Measurements from ENCODE around the gene C20orf173.
"Not testable (repeated sequence)": the region's sequence is repeated elsewhere in the genome, so short reads cannot be mapped to it uniquely, and the experiment has no call there.

Gene C20orf173, protein sequence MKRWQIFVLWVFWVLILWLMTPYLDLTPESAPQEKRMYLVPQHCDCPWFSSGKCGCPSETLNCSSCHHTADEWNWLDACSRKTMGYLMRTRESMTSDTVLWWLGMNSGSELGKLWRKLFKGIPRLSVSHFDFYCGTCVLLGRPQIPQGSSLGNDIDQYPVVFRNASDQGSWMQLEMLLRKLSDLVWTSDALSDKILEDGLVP

DNA sequence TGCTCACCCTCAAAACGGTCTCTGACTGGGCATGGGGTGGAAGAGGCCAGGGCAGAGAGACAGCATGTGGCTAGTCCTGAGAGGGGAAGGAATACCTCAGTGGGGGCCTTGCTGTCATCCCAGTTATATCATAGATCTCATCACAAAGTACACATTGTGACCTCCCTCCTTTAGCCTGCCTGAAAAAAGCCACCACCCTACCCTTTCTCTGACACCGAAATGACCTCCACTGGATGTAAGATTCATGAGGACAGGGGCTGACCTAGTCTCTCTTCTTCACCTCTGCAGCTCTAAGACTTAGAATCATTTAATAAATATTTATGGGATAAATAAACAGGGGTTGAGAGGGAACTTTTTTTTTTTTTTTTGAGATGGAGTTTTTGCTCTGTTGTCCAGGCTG is at the start of gene C20orf173:
C20orf173 (minus strand) TSS at position 101 of the 400 bp plus-strand sequence. CDS start 279 bp downstream, outside the sequence.
- DNase-seq (ENCODE audit: low spot score) (no peak), FAIRE-seq (no peak)

DNA sequence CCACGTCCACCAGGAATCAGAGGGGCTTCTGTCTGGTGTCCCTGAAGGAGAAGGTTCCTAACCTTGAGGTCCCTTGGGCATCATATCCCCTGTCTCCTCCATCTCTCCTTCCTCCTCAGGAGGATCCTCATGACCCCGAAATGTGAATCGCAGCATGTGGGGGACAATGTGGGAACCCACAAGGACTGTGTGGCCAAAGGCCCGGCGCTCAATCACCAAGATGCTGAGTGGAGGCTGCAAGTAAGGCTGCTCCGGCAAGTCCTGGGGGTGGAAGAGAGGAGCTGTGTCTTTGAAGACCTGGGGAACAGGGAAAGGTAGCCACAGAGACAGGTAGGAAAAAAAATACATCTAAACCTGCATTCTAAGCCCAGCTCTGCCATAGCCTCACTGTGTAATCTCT is 49.7 kb upstream of the C20orf173 start:
- no peak for FAIRE-seq
- DNase-seq (ENCODE audit: low spot score) = no peak

DNA sequence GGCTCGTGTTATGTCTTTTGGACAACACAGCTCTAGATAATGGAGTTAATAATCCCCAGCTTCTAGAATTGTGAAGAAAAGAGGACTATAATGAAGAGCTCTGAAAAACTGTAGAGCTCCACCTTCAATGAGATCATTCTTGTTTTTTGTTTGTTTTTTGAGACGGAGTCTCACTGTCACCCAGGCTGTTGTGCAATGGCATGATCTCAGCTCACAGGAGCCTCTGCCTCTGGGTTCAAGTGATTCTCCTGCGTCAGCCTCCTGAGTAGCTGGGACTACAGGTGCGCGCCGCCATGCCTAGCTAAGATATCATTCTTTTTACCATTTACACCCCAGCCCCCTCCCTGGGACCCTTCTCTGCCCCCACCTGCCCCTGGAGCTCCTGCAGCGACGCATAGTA is 49.0 kb upstream of the C20orf173 start:
- DNase-seq (ENCODE audit: low spot score) (no peak), FAIRE-seq (no peak)

DNA sequence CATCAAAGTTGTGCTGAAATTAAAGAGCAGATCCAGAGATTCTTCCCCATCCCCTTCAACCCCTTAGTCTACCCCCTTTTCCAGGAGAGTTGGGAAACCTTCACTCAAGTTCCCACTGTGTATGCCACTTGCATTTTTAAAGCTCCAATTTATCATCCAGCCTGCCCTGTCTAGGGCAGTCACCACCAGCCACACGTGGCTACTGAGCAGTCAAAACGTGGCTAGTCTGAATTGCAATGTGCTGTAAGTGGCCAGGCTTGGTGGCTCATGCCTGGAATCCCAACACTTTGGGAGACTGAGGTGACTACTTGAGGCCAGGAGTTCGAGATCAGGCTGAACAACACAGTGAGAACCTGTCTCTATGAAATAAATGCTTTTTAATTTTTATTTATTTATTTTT is 47.4 kb upstream of the C20orf173 start:
- FAIRE-seq = no peak
- no peak for DNase-seq (ENCODE audit: low spot score)

DNA sequence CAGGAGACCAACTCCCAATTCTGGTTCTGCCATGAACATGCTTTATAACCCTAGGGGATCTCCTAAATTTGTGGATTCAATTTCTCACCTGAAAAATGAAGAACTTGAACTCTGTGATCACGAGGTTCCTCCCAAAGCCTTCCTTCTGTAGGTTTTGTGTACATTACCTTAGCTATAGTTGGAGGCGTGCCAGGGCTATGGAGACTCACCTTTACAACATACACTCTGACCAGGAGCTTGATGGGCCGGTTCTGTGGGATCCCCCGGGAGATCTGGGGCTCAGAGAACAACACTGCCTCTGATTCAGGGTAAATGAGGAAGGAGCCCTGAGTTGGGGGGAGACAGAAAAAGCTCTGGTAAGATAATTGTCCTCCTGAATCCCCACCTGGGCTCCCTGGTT is 46.5 kb upstream of the C20orf173 start:
- DNase-seq (ENCODE audit: low spot score) = no peak

DNA sequence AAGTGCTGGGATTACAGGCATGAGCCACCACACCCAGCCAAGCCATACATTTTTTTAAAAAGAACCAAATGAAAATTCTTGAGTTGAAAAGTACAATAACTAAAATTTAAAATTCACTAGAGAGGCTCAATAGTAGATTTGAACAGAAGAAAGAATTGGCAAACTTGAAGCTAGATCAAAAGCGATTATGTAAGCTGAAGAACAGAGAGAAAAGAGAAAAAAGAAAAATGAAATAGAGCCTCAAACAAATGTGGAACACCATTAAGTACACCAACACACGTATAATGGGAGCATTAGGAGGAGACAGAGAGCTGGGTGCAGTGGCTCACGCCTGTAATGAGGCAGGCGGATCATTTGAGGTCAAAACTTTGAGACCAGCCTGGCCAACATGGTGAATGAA is 43.4 kb upstream of the C20orf173 start:
- DNase-seq (ENCODE audit: low spot score) (no peak), FAIRE-seq (no peak)

More for the DNA sequence above, 46.5 kb upstream of the C20orf173 start:
- no peak for FAIRE-seq

DNA sequence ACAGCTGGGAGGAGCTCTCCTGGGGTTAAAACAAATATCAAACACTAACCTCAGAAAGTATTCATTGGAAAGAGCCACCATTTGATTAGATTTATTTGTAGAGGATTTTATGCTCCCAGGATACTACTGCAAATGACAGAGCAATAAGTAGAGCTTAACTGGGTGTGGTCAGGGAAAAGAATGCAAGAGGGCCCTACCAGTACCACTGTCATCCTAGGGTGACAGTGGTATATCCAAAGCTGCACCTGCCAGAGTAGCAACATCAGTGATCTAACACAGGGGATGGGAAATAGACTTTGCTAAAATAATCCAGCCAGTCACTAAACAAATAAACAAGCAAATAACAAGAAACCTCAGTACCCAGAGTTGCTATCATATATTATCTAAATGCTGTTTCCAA is 42.1 kb upstream of the C20orf173 start:
- FAIRE-seq (no peak), DNase-seq (ENCODE audit: low spot score) (no peak)

DNA sequence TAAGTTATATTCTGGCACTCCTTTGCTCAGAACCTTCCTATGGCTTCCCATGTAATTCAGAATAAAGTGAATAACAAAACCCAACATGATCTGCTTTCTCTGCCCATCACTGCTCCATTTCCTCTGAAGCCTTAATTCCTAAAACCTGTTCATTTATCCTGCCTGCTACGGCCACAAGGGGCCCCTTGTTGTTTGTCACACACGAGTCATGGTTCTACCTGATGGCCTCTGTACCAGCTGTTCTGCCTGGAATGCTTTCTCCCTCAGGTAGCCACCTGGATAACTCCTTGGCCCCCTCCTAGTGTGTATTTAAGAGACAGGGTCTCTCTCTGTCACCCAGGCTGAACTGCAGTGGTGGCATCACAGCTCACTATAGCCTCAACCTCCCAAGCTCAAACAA is 39.2 kb upstream of the C20orf173 start:
- FAIRE-seq = no peak
- DNase-seq (ENCODE audit: low spot score) = peak; percentile 29

DNA sequence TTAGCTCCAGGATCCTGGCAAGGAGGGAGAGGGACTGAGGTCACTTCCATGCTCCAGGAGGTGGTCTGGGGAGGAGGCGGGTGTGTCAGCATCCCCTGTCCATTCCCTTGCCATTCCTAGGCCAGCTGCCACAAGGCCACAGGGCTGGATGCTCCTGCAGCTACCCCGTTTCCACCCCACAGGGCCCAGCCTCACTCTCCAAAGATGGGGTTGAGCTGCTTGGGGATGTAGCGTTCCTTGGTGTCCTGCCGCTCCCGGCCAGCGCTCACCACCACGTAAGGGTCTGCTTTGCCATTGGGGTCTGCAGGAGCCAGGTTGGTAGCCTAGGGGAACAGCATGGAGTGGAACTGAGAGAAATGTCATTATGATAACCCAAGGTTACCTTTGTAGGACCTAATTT is 35.5 kb upstream of the C20orf173 start:
- DNase-seq (ENCODE audit: low spot score) (no peak), FAIRE-seq (no peak)

DNA sequence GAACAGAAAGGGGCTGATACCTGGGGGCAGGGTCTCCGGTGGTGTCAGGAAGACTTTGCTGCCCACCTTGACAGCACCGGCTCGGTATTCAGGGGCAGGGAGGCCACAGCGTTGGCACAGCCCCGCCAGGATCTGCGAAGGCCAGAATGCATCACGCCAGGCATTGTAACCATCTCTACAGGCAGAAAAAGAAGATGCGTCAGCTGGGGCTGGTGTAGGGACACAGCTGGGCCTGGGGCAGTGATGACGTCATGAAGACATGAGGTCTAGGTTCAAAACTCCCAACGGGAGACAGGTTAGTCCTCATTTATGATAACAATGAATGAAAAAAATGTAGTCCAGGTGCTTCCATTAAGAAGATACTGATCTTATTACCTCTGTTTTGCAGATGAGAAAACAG is 34.4 kb upstream of the C20orf173 start:
- DNase-seq (ENCODE audit: low spot score) (no peak), FAIRE-seq (no peak)

DNA sequence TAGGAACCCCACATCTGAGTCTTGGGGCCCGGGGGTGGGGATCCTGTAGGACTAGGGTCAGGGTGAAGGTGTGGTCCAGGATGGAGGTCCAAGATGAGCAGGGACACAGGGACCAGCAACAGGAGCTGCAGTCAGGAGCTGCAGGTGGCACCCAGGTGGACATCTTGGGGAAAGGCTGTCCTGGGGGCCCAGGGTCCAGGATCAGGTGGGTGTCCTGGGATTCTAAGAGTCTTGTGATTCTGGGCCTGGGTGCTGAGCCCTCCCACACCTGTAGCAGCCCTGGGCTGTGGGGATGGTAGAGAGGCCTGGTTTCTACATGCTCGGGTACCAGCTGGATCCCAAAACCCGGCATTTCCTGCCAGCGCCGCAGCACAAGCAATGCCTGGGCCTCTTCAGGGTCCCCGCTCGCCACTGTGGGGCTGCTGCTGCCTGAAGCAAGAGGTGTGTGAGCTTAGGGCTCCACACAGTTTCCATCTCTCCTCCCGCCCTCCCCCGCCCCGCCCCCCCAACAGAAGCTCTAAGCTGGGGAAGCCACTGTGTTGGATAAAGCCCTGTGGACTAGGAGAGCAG is 33.2 kb upstream of the C20orf173 start:
- DNase-seq (ENCODE audit: low spot score) (no peak), FAIRE-seq (no peak)

DNA sequence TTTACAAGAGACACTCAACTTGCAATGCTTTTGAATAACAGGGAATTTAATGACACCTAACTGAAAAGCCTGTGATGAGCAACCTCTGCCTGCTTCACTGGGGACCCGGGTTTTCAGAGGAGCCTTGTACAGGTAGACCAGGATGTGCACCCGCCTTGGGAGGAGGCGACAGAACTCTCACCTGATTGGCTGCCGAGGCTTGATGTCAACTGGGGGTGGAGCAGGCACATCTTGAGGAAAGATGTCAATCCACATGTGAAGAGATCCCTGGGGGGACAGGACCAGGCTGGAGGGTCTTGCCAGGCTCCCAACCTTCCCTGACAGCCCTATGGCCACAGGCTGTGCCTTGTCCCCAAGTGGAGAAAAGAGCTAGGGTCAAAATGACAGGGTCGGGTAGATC is 32.2 kb upstream of the C20orf173 start:
- FAIRE-seq (no peak), DNase-seq (ENCODE audit: low spot score) (no peak)

DNA sequence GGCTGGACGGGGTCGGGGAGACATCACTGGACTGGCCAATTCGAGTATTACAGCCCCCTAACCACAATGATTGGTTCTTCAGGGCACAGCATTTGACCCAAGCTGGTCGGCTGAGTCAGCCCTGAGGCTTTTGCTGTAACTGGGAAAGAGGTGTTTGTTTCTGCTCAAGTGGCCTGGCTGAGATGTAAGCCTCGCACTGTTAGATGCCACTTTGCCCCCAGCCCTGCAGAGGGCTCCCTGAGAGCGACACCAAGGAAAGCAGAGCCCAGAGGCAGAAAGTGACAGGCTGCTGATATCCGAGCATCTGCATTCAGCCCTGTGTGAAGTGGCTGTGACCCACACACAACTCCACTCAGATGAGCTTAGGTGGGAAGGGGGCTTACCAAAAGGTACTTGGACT is 31.8 kb upstream of the C20orf173 start:
- DNase-seq (ENCODE audit: low spot score) = peak; percentile 44
- no peak for FAIRE-seq

DNA sequence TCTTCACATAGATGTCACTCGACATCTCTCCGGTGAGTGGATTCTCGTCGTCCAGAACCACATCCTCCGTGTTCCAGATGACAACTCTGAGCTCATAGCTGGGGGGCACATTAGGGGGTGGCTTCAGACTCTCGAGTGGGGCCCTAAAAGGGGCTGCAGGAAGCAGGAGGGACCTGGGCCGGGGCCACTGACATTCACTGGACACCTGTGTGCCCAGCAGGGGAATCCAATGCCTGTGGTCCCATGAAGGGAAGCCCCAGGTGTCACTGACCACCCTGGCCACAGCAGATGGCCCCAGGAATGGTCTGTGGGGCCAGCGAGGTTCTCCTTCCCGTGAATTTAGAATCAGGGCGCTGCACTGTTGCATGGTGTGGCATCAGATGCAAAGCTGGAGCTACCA is 31.1 kb upstream of the C20orf173 start:
- DNase-seq (ENCODE audit: low spot score) (no peak), FAIRE-seq (no peak)

DNA sequence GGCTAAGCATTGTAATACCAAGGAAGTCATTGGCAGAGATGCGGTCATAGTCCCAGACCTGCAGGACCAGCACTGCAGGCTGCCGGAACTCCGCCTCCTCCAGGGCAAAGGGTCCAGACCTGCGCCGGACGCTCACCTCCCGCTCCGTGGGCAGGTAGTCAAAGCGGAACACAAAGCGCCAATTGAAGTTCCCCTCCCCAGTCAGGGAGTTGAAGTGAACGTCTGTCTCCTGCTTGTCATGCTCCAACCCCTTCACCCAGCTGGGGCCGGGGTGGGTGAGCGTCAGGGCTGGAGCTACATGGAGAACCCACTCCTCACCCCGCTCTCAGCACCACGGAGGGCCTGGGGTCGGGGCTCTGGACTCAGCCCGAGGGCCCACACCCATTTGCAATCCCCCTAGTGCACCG is 30.7 kb upstream of the C20orf173 start:
- DNase-seq (ENCODE audit: low spot score) (no peak), FAIRE-seq (no peak)

DNA sequence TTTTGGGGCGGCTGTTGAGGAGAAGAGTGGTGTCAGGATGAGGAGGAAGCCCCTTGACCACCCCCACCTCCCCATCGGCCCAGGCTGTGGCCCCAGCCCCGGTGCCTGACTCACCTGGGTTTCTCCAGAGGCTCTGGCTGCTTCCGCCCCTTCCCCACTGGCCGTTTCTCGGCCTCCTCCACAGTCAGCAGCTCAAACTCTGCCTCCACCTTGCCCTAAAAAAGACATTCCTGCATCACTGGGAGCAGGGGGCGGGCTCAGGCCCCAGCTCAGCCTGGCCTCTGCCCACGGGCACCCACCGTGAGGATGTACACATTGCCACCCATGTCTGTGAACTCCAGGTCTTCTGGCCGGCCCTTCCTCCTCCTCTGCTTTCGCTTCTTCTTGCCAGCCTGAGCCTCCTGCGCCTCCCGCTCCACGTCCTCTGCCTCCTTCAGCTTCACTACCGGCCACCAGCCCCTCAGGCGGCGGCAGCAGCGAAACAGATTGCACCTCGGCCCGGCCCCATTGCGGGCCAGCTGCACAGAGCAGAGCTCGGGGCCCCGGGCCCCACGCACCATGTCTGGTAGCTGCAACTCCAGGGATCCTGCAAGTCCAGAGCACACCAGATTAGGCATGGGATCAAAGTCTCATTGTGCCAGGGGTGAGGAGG is 29.7 kb upstream of the C20orf173 start:
- FAIRE-seq (no peak), DNase-seq (ENCODE audit: low spot score) (no peak)

DNA sequence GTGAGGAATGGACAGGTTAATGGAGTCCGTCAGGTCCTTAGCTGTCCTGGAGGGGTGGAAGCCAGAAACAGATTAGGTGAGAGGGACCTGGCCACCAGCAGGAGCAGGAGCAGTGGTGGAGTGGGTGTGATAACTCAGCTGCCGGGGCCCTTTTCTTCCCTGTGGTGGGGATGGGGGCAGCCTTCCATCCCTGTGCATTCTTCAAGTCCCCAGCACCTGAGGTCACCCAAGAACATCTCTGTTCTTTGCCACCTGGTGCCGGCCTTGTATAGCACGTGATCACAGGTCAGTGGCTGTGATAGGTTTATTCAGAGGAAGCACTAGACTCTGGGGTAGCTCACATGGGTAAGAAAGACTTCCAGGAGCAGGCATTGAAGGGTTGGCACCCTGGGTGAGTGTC is 29.0 kb upstream of the C20orf173 start:
- no peak for DNase-seq (ENCODE audit: low spot score)
- no peak for FAIRE-seq

DNA sequence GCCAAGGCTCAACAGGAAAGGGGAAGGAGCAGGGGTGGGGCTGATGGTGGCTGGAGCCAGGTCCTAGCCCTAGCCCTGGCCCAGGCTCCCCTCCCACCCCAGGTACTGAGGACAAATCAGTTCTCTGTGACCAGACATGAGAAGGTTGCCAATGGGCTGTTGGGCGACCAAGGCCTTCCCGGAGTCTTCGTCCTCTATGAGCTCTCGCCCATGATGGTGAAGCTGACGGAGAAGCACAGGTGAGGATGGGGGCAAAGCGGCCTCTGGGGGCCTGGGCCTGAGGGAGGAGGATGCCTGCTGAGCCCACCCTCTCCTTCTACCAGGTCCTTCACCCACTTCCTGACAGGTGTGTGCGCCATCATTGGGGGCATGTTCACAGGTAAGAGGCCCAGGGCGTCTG is 27.4 kb upstream of the C20orf173 start:
- FAIRE-seq = no peak

DNA sequence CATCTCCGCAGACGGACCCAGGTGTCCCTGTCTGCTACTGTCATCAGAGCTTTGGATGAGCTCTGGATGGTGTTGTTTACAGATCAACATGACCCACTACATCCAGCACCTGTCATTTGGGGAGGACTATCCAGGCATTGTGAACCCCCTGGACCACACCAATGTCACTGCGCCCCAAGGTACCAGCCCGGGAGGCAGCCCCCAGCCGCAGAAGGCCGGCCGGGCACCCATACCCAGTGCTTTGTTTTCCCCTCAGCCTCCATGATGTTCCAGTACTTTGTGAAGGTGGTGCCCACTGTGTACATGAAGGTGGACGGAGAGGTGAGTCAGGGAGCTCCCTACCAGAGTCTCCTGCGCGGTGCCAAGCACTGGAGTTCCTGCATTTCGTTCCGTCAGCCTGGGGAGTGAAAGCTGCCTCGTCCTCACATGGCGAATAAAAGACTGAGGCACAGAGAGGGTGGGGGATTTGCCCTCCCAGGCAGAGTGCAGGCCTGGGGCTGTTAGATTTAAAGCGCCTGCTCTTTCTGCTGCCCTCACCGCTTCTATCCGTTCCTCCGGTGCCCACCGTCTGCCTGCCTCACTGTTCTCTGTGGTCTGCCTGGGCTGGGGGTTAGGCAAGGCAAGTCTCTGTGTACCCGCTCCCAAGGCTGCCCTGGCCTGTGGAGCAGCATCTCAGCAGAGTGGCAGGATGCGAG is 26.6 kb upstream of the C20orf173 start:
- FAIRE-seq = no peak
- DNase-seq (ENCODE audit: low spot score) = no peak

More for the DNA sequence above, 27.4 kb upstream of the C20orf173 start:
- DNase-seq (ENCODE audit: low spot score) = no peak

DNA sequence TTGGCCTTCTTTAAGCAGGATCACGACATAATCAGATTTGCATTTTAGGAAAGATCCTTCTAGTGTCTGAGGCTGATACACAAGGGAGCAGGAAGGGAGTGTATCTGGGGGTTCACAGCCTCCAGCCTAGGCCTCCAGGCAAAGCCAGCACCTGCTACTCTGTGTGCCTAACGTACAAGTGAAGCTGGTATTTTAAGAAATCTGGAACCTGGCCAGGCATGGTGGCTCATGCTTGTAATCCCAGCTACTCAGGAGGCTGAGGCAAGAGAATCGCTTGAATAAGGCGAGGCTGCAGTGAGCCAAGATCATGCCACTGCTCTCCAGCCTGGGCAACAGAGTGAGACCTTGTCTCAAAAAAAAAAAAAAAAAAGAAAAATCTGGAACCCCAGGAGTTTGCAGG is 26.0 kb upstream of the C20orf173 start:
- DNase-seq (ENCODE audit: low spot score); FAIRE-seq: not testable (repeated sequence)

DNA sequence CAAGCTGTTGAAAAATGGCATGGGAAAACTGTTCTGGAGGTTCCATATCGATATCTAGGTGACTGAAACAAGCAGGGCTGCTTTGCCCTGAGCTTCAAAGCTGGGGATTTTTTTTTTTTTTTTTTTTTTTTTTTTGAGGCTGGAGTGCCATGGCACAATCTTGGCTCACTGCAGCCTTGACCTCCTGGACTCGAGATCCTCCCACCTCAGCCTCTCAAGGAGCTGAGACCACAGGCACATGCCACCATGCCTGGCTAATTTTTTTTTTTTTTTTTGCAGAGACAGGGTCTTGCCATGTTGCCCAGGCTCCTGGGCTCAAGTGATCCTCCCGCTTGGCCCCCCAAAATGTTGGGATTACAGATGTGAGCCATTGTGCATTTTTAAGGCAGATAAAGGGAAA is 23.5 kb upstream of the C20orf173 start:
- no peak for DNase-seq (ENCODE audit: low spot score)
- FAIRE-seq = no peak

DNA sequence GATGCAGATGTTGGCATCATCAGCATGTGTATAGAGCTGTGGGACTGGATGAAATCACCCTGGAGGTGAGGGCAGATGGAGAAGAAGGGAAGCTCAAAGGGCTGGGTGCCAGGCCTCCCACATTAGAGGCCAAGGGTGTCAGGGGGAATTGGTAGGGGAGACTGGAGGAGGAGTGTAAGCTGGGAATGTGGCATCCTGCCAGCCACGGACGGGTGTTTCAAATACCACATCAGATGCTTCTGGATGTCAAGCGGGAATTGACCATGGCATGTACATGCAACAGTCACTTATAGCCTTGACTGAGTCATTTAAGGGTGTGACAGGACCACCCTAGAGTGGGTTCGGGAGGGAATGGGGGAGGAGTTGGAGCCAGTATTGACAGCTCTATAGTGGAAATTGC is 22.1 kb upstream of the C20orf173 start:
- FAIRE-seq (no peak), DNase-seq (ENCODE audit: low spot score) (no peak)

All from RCC 7860 (cell line).